A549 (cell line): ENCODE results near the gene RGS6. TPM values are rescaled to one million over a fixed set of nuclear protein-coding genes. Genes with fewer than 3 reads are reported as not detected.

Experiments
- ATAC-seq, 2 experiments: fragments of 200-7000 bp in 1 of 2; fragments of >200 bp in 1 of 2; cut with Nextera tagmentation in 1 of 2; cut with Tn5 transposase in 1 of 2; 3 replicates each; pipeline versions ENCODE4 v1.8.0 to v1.9.1; 2018 to 2020; ENCODE audit warnings: mild to moderate bottlenecking in 1 of 2, moderate library complexity in 1 of 2
- CTCF ChIA-PET: fragments of 300-600 bp; sonication (Branson Sonifier 250); formaldehyde crosslinking; extraction: SDS; loops from one replicate; lab custom pipeline; 2021; ENCODE audit warnings: antibody characterized with exemption, inconsistent platforms; lab: Yijun Ruan, JAX
- POLR2A ChIA-PET: fragments of 350-600 bp; formaldehyde crosslinking; extraction: SDS; loops from one replicate; lab custom pipeline; 2021; ENCODE audit warnings: antibody characterized with exemption, inconsistent platforms; lab: Yijun Ruan, JAX
- DNase-seq, 2 experiments: peaks; one replicate each; pipeline versions ENCODE4 v3.0.0 to v3.0.0-alpha.2; 2011 to 2016; ENCODE audit warnings: low read depth in 1 of 2, low spot score in 1 of 2
- FAIRE-seq: peaks from 2 replicates; lab custom pipeline; 2011; peaks lifted over from hg19 to GRCh38; lab: Jason Lieb, UNC
- H3K27ac ChIP-seq, 2 experiments: fragments of >200 bp; sonication (Bioruptor Twin); formaldehyde crosslinking; 3 replicates each; pipeline ENCODE4 v1.5.1; 2016 to 2017
- H3K4me1 ChIP-seq: fragments of >200 bp; sonication (Bioruptor Twin); formaldehyde crosslinking; 3 replicates; pipeline ENCODE4 v1.6.1; 2016
- H3K4me2 ChIP-seq: fragments of >200 bp; sonication (Bioruptor Twin); formaldehyde crosslinking; 3 replicates; pipeline ENCODE4 v1.6.1; 2016
- H3K4me3 ChIP-seq: fragments of >200 bp; sonication (Bioruptor Twin); formaldehyde crosslinking; 3 replicates; pipeline ENCODE4 v1.5.1; 2016
- H3K9me3 ChIP-seq: fragments of >200 bp; sonication (Bioruptor Twin); formaldehyde crosslinking; 3 replicates; pipeline ENCODE4 v1.6.1; 2016
- CTCF ChIP-seq: fragments of >200 bp; sonication (Bioruptor Twin); formaldehyde crosslinking; IDR thresholded peaks from 3 replicates; pipeline ENCODE4 v1.5.1; 2016
- ELK1 ChIP-seq: fragments of 150-350 bp; IDR thresholded peaks from 2 replicates; pipeline ENCODE4 v1.6.1; 2014; ENCODE audit warnings: low read depth, mild to moderate bottlenecking, low read length
- EP300 ChIP-seq, 2 experiments: fragments of >200 bp; sonication (Bioruptor Twin); formaldehyde crosslinking; IDR thresholded peaks; 2 replicates in 1 of 2; 3 replicates in 1 of 2; pipeline ENCODE4 v1.6.1; 2016 to 2017
- HES2 ChIP-seq: fragments of >200 bp; sonication (Bioruptor Twin); formaldehyde crosslinking; IDR thresholded peaks from 2 replicates; pipeline ENCODE4 v1.6.1; 2016
- JUNB ChIP-seq: fragments of >200 bp; sonication (Bioruptor Twin); formaldehyde crosslinking; IDR thresholded peaks from 2 replicates; pipeline ENCODE4 v1.6.1; 2016
- KDM1A ChIP-seq: fragments of 200-600 bp; sonication (generic); IDR thresholded peaks from 2 replicates; pipeline ENCODE4 v1.6.1; 2016; ENCODE audit warnings: low read depth, mild to moderate bottlenecking
- MAFK ChIP-seq: fragments of 450-650 bp; IDR thresholded peaks from 2 replicates; pipeline ENCODE4 v1.6.1; 2014; ENCODE audit not compliant: partially characterized antibody
- MAX ChIP-seq: IDR thresholded peaks from 2 replicates; pipeline ENCODE4 v1.6.1; 2012
- MYC ChIP-seq: IDR thresholded peaks from 2 replicates; pipeline ENCODE4 v1.6.1; 2012; ENCODE audit warnings: mild to moderate bottlenecking, inconsistent platforms, low read length, improper control_type of control experiment, borderline replicate concordance
- NR3C1 ChIP-seq: fragments of >200 bp; sonication (Bioruptor Twin); formaldehyde crosslinking; IDR thresholded peaks from 3 replicates; pipeline ENCODE4 v1.6.1; 2017
- PBX3 ChIP-seq: IDR thresholded peaks from 2 replicates; pipeline ENCODE4 v1.6.1; 2012
- POLR2A ChIP-seq: IDR thresholded peaks from 2 replicates; pipeline ENCODE4 v1.6.1; 2012; ENCODE audit warnings: mild to moderate bottlenecking, low read length
- RAD21 ChIP-seq, 2 experiments: fragments of >200 bp in 1 of 2; sonication (Bioruptor Twin) in 1 of 2; formaldehyde crosslinking in 1 of 2; IDR thresholded peaks in 1 of 2; conservative IDR thresholded peaks in 1 of 2; 2 replicates in 1 of 2; 3 replicates in 1 of 2; pipeline ENCODE4 v1.6.1; 2012 to 2018; ENCODE audit warnings: inconsistent platforms in 1 of 2
- RNF2 ChIP-seq: fragments of 200-600 bp; sonication (generic); IDR thresholded peaks from 2 replicates; pipeline ENCODE4 v1.6.1; 2016; ENCODE audit warnings: low read depth, mild to moderate bottlenecking, antibody characterized with exemption, moderate library complexity, borderline replicate concordance
- SMC3 ChIP-seq: fragments of >200 bp; sonication (Bioruptor Twin); formaldehyde crosslinking; IDR thresholded peaks from 3 replicates; pipeline ENCODE4 v1.6.1; 2018; ENCODE audit warnings: inconsistent platforms
- SREBF2 ChIP-seq: fragments of 450-650 bp; IDR thresholded peaks from 2 replicates; pipeline ENCODE4 v1.6.1; 2014; ENCODE audit warnings: mild to moderate bottlenecking, moderate library complexity
- USF2 ChIP-seq: fragments of 450-650 bp; IDR thresholded peaks from 2 replicates; pipeline ENCODE4 v1.6.1; 2014; ENCODE audit warnings: antibody characterized with exemption
- ZNF302 ChIP-seq: fragments of 250-450 bp; sonication (Bioruptor Pico); IDR thresholded peaks from 2 replicates; pipeline ENCODE4 v1.9.0; 2021; ENCODE audit warnings: inconsistent platforms, mild to moderate bottlenecking, moderate library complexity
- WGBS: methylation state at CpG from one replicate; pipeline ENCODE4 v1.1.6; 2017; ENCODE audit errors: missing lambda C conversion rate; 5-methylcytosine and 5-hydroxymethylcytosine counted together
- polyA plus RNA-seq, 4 experiments: library from polyadenylated mRNA; depleted of rRNA in 3 of 4; stranded (reverse); fragments of >200 nt; fragmentation: RNase III in 1 of 4; extraction: RNeasy Plus Mini Kit Qiagen cat#74134 plus additional on column Dnase treatment in 1 of 4; gene quantifications; 2 replicates in 3 of 4; 3 replicates in 1 of 4; pipeline ENCODE4 v1.2.3, GENCODE V29; 2011 to 2017
- TF ChIP-seq, protein P1 (sequence below): fragments of 200-600 bp; sonication (generic); IDR thresholded peaks from 2 replicates; pipeline ENCODE4 v1.6.1; 2016; ENCODE audit warnings: antibody characterized with exemption, mild to moderate bottlenecking, moderate library complexity
- TF ChIP-seq, protein P2 (sequence below): fragments of 250-450 bp; sonication (Bioruptor Pico); IDR thresholded peaks from 2 replicates; pipeline ENCODE4 v1.5.0; 2021; ENCODE audit warnings: mild to moderate bottlenecking, moderate library complexity, borderline replicate concordance

Gene RGS6
- polyA plus RNA-seq, 2 of the 4 experiments (the other 2 are of a cell fraction) = not detected

- Histone ChIP-seq H3K4me1 (no peaks in the 10 kb centered on the region), H3K4me2 (no peak overlapping the region), H3K4me3 (no peak overlapping the region), H3K9me3 (no peaks in the 10 kb centered on the region; the same call in 2 of the 3 replicates), H3K27ac (no peak overlapping the region)
- CTCF ChIA-PET = interaction anchor here (0.6 to 18.9 kb wide), 64 partner anchors 10 to 706 kb away, joined by 3 to 480 read pairs (median 5); partner anchors contain the start of genes DCAF4, DPF3 and ZFYVE1
- FAIRE-seq = no peak
- WGBS = 0% methylated on average over 6 of the region's 11 CpGs
- POLR2A ChIA-PET = interaction anchor here (0.7 to 1.3 kb wide), 2 partner anchors 380 to 434 kb away, joined by 3 to 6 read pairs; partner anchors contain the start of gene DPF3
- TF ChIP-seq RAD21 (conservative IDR thresholded peaks at IDR 0.05 in 1 of 2, IDR thresholded peaks at IDR 0.05 in 1 of 2) = peak; percentile 83 to 87
- TF ChIP-seq SMC3 = peak; percentile 78
- no peak for TF ChIP-seq MAX
- no peak for TF ChIP-seq SREBF2
- TF ChIP-seq POLR2A = no peak
- peak; percentile 76 for TF ChIP-seq CTCF
- TF ChIP-seq, protein P1, sequence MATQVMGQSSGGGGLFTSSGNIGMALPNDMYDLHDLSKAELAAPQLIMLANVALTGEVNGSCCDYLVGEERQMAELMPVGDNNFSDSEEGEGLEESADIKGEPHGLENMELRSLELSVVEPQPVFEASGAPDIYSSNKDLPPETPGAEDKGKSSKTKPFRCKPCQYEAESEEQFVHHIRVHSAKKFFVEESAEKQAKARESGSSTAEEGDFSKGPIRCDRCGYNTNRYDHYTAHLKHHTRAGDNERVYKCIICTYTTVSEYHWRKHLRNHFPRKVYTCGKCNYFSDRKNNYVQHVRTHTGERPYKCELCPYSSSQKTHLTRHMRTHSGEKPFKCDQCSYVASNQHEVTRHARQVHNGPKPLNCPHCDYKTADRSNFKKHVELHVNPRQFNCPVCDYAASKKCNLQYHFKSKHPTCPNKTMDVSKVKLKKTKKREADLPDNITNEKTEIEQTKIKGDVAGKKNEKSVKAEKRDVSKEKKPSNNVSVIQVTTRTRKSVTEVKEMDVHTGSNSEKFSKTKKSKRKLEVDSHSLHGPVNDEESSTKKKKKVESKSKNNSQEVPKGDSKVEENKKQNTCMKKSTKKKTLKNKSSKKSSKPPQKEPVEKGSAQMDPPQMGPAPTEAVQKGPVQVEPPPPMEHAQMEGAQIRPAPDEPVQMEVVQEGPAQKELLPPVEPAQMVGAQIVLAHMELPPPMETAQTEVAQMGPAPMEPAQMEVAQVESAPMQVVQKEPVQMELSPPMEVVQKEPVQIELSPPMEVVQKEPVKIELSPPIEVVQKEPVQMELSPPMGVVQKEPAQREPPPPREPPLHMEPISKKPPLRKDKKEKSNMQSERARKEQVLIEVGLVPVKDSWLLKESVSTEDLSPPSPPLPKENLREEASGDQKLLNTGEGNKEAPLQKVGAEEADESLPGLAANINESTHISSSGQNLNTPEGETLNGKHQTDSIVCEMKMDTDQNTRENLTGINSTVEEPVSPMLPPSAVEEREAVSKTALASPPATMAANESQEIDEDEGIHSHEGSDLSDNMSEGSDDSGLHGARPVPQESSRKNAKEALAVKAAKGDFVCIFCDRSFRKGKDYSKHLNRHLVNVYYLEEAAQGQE = no peak
- no peak for TF ChIP-seq RNF2
- TF ChIP-seq, all 56 proteins: peak for 3
- DNase-seq (peak; percentile 19 to 44), ATAC-seq (peak; percentile 57 to 77; a peak in 5 of 6 replicates)
These were observed 581.9 kb downstream of the RGS6 start for GRCh38 chr14:72513965-72514659.

GRCh38 chr14:72514660-72515025 is 582.4 kb downstream of the RGS6 start:
- no peak; a peak in 1 of 6 replicates for ATAC-seq
- H3K9me3 ChIP-seq = peaks cover 5% of the 10 kb centered on the region; the same call in 2 of the 3 replicates

More at GRCh38 chr14:72514660-72515025, 582.4 kb downstream of the RGS6 start:
- TF ChIP-seq HES2 = no peak
- no peak for TF ChIP-seq PBX3
- no peak for TF ChIP-seq JUNB
- TF ChIP-seq, protein P2, sequence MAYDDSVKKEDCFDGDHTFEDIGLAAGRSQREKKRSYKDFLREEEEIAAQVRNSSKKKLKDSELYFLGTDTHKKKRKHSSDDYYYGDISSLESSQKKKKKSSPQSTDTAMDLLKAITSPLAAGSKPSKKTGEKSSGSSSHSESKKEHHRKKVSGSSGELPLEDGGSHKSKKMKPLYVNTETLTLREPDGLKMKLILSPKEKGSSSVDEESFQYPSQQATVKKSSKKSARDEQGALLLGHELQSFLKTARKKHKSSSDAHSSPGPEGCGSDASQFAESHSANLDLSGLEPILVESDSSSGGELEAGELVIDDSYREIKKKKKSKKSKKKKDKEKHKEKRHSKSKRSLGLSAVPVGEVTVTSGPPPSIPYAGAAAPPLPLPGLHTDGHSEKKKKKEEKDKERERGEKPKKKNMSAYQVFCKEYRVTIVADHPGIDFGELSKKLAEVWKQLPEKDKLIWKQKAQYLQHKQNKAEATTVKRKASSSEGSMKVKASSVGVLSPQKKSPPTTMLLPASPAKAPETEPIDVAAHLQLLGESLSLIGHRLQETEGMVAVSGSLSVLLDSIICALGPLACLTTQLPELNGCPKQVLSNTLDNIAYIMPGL (CRISPR knock-in tag) = no peak
- TF ChIP-seq MYC = no peak
- no peak for TF ChIP-seq KDM1A
- no peak for TF ChIP-seq RAD21 (conservative IDR thresholded peaks at IDR 0.05 in 1 of 2, IDR thresholded peaks at IDR 0.05 in 1 of 2)
- no peak for TF ChIP-seq MAFK
- no peak for TF ChIP-seq EP300 (IDR thresholded peaks at IDR 0.05)
- no peak for TF ChIP-seq USF2
- TF ChIP-seq ZNF302 (CRISPR knock-in tag) = no peak
- TF ChIP-seq ELK1 = no peak
- no peak for TF ChIP-seq NR3C1
- TF ChIP-seq, all 56 proteins: peak for 0
- Histone ChIP-seq H3K27ac (no peak overlapping the region), H3K4me3 (no peak overlapping the region), H3K4me2 (no peak overlapping the region), H3K4me1 (no peaks in the 10 kb centered on the region)
- POLR2A ChIA-PET = interaction anchor here (0.7 to 1.3 kb wide), 2 partner anchors 379 to 434 kb away, joined by 3 to 6 read pairs; partner anchors contain the start of gene DPF3
- DNase-seq (no peak), FAIRE-seq (no peak)
- WGBS = 42% methylated on average over 5 of the region's 5 CpGs
- CTCF ChIA-PET = interaction anchor here (0.6 to 18.9 kb wide), 54 partner anchors 11 to 706 kb away, joined by 3 to 480 read pairs (median 6); partner anchors contain the start of genes DCAF4, DPF3 and ZFYVE1
